Liver (tissue), 9 donors: Measurements from ENCODE around the gene FTCD. TPM values are rescaled to one million over a fixed set of nuclear protein-coding genes. Genes with fewer than 3 reads are reported as not detected.

Source experiments
- DNase-seq: peaks from one replicate; pipeline ENCODE4 v3.0.0-alpha.2; 2017; ENCODE audit warnings: low spot score
- H3K27ac ChIP-seq, 2 donors: one replicate each; pipeline ENCODE4 v1.7.0; 2013; ENCODE audit warnings: inconsistent platforms in 2 of 2, low read length in 2 of 2, control low read depth in 1 of 2, low read depth in 1 of 2, mild to moderate bottlenecking in 1 of 2
- H3K27me3 ChIP-seq, 4 donors: one replicate each; pipeline versions ENCODE4 v1.6.1 to v1.7.0; 2013; ENCODE audit warnings: low read length in 3 of 4, inconsistent platforms in 1 of 4, mild to moderate bottlenecking in 1 of 4, moderate library complexity in 1 of 4; ENCODE audit not compliant: control insufficient read depth in 4 of 4, insufficient read depth in 4 of 4
- H3K36me3 ChIP-seq, 4 donors: one replicate each; pipeline versions ENCODE4 v1.6.1 to v1.7.0; 2013; ENCODE audit warnings: low read length in 3 of 4, mild to moderate bottlenecking in 3 of 4, low read depth in 1 of 4, moderate library complexity in 1 of 4; ENCODE audit not compliant: control insufficient read depth in 4 of 4, insufficient read depth in 3 of 4
- H3K4me1 ChIP-seq, 4 donors: one replicate each; pipeline versions ENCODE4 v1.6.1 to v1.7.0; 2013; ENCODE audit warnings: low read length in 3 of 4, mild to moderate bottlenecking in 3 of 4, moderate library complexity in 1 of 4; ENCODE audit not compliant: control insufficient read depth in 4 of 4, insufficient read depth in 4 of 4
- H3K4me3 ChIP-seq, 3 donors: one replicate each; pipeline versions ENCODE4 v1.6.1 to v1.7.0; 2013; ENCODE audit warnings: low read length in 3 of 3, control low read depth in 1 of 3, low read depth in 1 of 3, mild to moderate bottlenecking in 1 of 3
- H3K9ac ChIP-seq, 2 donors: one replicate each; pipeline ENCODE4 v1.7.0; 2013; ENCODE audit warnings: low read length in 2 of 2, mild to moderate bottlenecking in 2 of 2, moderate library complexity in 2 of 2, control low read depth in 1 of 2, low read depth in 1 of 2
- H3K9me3 ChIP-seq, 4 donors: one replicate each; pipeline versions ENCODE4 v1.6.1 to v1.7.0; 2013; ENCODE audit warnings: low read length in 3 of 4; ENCODE audit not compliant: control insufficient read depth in 4 of 4
- ATF3 ChIP-seq: IDR thresholded peaks from 2 replicates; pipeline ENCODE4 v1.6.1; 2016; ENCODE audit warnings: antibody characterized with exemption
- CTCF ChIP-seq: fragments of 150-350 bp; IDR thresholded peaks from 2 replicates; pipeline ENCODE4 v1.5.1; 2017; ENCODE audit warnings: improper control_type of control experiment, low read depth, low read length; ENCODE audit not compliant: missing input control
- EGR1 ChIP-seq, 2 donors: IDR thresholded peaks; 2 replicates each; pipeline ENCODE4 v1.6.1; 2016 to 2018; ENCODE audit warnings: antibody characterized with exemption in 2 of 2, low read depth in 2 of 2
- FOXA1 ChIP-seq: IDR thresholded peaks from 2 replicates; pipeline ENCODE4 v1.6.1; 2016; ENCODE audit warnings: antibody characterized with exemption
- FOXA2 ChIP-seq: IDR thresholded peaks from 2 replicates; pipeline ENCODE4 v1.6.1; 2016; ENCODE audit warnings: antibody characterized with exemption
- GABPA ChIP-seq, 2 donors: IDR thresholded peaks in 1 of 2; conservative IDR thresholded peaks in 1 of 2; 2 replicates each; pipeline ENCODE4 v1.6.1; 2016; ENCODE audit warnings: antibody characterized with exemption in 2 of 2, mild to moderate bottlenecking in 1 of 2, moderate library complexity in 1 of 2
- HNF4A ChIP-seq, 2 donors: conservative IDR thresholded peaks; 2 replicates each; pipeline ENCODE4 v1.6.1; 2016; ENCODE audit warnings: antibody characterized with exemption in 2 of 2, mild to moderate bottlenecking in 2 of 2
- HNF4G ChIP-seq: IDR thresholded peaks from 2 replicates; pipeline ENCODE4 v1.6.1; 2016; ENCODE audit warnings: antibody characterized with exemption
- JUND ChIP-seq, 2 donors: IDR thresholded peaks; 2 replicates each; pipeline ENCODE4 v1.6.1; 2016; ENCODE audit warnings: antibody characterized with exemption in 2 of 2
- MAX ChIP-seq: IDR thresholded peaks from 2 replicates; pipeline ENCODE4 v1.6.1; 2016; ENCODE audit warnings: antibody characterized with exemption
- NR2F2 ChIP-seq: IDR thresholded peaks from 2 replicates; pipeline ENCODE4 v1.6.1; 2016; ENCODE audit warnings: antibody characterized with exemption
- RAD21 ChIP-seq, 2 donors: IDR thresholded peaks; 2 replicates each; pipeline ENCODE4 v1.6.1; 2016; ENCODE audit warnings: antibody characterized with exemption in 2 of 2, mild to moderate bottlenecking in 2 of 2
- REST ChIP-seq: IDR thresholded peaks from 2 replicates; pipeline ENCODE4 v1.6.1; 2016; ENCODE audit warnings: antibody characterized with exemption, mild to moderate bottlenecking
- RXRA ChIP-seq, 2 donors: IDR thresholded peaks; 2 replicates each; pipeline ENCODE4 v1.6.1; 2017 to 2018; ENCODE audit warnings: antibody characterized with exemption in 2 of 2, mild to moderate bottlenecking in 1 of 2
- SP1 ChIP-seq: IDR thresholded peaks from 2 replicates; pipeline ENCODE4 v1.6.1; 2018; ENCODE audit warnings: antibody characterized with exemption, mild to moderate bottlenecking
- TAF1 ChIP-seq: conservative IDR thresholded peaks from 2 replicates; pipeline ENCODE4 v1.6.1; 2016; ENCODE audit warnings: antibody characterized with exemption, mild to moderate bottlenecking
- YY1 ChIP-seq: IDR thresholded peaks from 2 replicates; pipeline ENCODE4 v1.6.1; 2016; ENCODE audit warnings: antibody characterized with exemption, mild to moderate bottlenecking
- ZBTB33 ChIP-seq: IDR thresholded peaks from 2 replicates; pipeline ENCODE4 v1.6.1; 2016; ENCODE audit warnings: antibody characterized with exemption
- WGBS: extraction: QIAGEN DNeasy Blood & Tissue Kit; methylation state at CpG from one replicate; pipeline ENCODE4 v1.1.7; 2013; 5-methylcytosine and 5-hydroxymethylcytosine counted together
- polyA plus RNA-seq, 2 donors: library from polyadenylated mRNA; stranded (reverse) in 1 of 2; unstranded in 1 of 2; fragments of 200-250 nt in 1 of 2; fragments of >200 nt in 1 of 2; fragmentation: Nextera tagmentation in 1 of 2; extraction: Ambion mirVana in 1 of 2; gene quantifications; one replicate each; pipeline versions ENCODE4 v1.2.1 to v1.2.3, GENCODE V29; 2013 to 2015
- total RNA-seq, 2 donors: library from RNA; depleted of rRNA; stranded (reverse); fragments of >200 nt; gene quantifications; one replicate each; pipeline ENCODE4 v1.2.3, GENCODE V29; 2014
- donor health status: healthy.
- donor health status: healthy.
- donor health status: healthy.
- donor health status: healthy.
- donor health status: healthy.

Gene FTCD
- total and polyA plus RNA-seq, 4 donors = 130 to 182 (median 173) TPM

GRCh38 chr21:46161633-46162592, 6.5 kb upstream of the FTCD start:
- H3K4me1 ChIP-seq = no peaks in the 10 kb centered on the region
- H3K27ac ChIP-seq = no peak overlapping the region
- no peak overlapping the region for H3K4me3 ChIP-seq
- H3K9me3 ChIP-seq = no peaks in the 10 kb centered on the region
- no peaks in the 10 kb centered on the region for H3K27me3 ChIP-seq
- TF ChIP-seq FOXA1 (no peak), HNF4A (conservative IDR thresholded peaks at IDR 0.05) (no peak), ZBTB33 (no peak), CTCF (no peak), YY1 (no peak), MAX (no peak), GABPA (IDR thresholded peaks at IDR 0.05 in 1 of 2, conservative IDR thresholded peaks at IDR 0.05 in 1 of 2) (no peak), JUND (IDR thresholded peaks at IDR 0.05) (no peak), HNF4G (no peak), TAF1 (no peak), RXRA (IDR thresholded peaks at IDR 0.05) (no peak), FOXA2 (no peak), RAD21 (IDR thresholded peaks at IDR 0.05) (no peak), EGR1 (IDR thresholded peaks at IDR 0.05; ENCODE audit: low read depth in 2 of 2) (no peak), ATF3 (no peak), NR2F2 (no peak), SP1 (no peak), REST (no peak)
- no peak for DNase-seq
- 94% methylated on average over 72 of the region's 72 CpGs for WGBS
- no peak overlapping the region for H3K9ac ChIP-seq
- no peaks in the 10 kb centered on the region for H3K36me3 ChIP-seq
